GM19328 (cell line): ENCODE data around the gene MYL12B.

Experiments
- ATAC-seq: cut with Tn5 transposase; IDR thresholded peaks from one replicate; pipeline ENCODE4 v1.9.1; 2021; ENCODE audit warnings: mild to moderate bottlenecking, moderate library complexity; ENCODE audit not compliant: unreplicated experiment

The MYL12B gene

DNA sequence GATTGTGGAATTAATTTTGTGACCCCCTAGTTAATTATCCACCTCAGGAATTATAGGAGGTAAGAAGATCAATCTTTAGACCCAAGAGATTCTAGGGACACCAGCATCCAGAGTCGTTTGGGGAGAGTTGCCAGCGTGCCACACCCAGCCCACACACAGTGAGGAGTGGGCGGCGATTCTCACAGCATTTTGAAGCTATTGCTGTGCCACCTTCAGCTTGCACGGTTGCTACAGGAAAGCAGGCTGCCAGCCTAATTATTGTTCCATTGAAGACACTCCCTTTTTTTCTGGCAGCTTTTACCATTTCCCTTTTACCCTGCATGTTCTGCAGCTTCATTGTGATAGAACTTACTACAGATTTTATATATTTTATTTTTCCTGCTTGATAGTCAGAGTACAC, 27.5 kb upstream of the MYL12B start:
- ATAC-seq, result no peak

DNA sequence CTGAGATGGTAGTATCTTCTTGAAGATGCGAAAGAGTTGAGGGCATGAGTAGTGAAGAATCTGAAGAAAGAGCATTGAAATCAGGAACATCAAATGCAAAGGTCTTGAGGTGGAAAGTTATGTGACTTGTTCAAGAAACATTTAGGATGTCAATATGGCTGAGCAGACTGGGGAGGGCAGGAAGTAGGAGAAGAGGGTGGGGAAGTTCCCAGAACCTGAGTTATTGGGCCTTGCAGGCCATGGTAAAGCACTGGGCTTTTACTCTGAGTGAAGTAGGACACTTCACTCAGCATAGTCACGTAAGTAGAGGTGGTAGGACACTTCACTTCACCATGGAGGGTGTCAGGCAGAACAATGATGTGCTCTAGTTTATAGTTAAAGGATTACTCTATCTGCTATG, 26.1 kb upstream of the MYL12B start:
- no peak for ATAC-seq

- ATAC-seq, result no peak
Observed at GRCh38 chr18:3236470-3236869, 25.5 kb upstream of the MYL12B start.

GRCh38 chr18:3238742-3239141, 23.2 kb upstream of the MYL12B start:
- ATAC-seq, result no peak

- ATAC-seq, result no peak
Observed at GRCh38 chr18:3245185-3245564, 16.8 kb upstream of the MYL12B start.

- peak; percentile 39 for ATAC-seq
Observed at GRCh38 chr18:3245853-3246634, 15.9 kb upstream of the MYL12B start.

DNA sequence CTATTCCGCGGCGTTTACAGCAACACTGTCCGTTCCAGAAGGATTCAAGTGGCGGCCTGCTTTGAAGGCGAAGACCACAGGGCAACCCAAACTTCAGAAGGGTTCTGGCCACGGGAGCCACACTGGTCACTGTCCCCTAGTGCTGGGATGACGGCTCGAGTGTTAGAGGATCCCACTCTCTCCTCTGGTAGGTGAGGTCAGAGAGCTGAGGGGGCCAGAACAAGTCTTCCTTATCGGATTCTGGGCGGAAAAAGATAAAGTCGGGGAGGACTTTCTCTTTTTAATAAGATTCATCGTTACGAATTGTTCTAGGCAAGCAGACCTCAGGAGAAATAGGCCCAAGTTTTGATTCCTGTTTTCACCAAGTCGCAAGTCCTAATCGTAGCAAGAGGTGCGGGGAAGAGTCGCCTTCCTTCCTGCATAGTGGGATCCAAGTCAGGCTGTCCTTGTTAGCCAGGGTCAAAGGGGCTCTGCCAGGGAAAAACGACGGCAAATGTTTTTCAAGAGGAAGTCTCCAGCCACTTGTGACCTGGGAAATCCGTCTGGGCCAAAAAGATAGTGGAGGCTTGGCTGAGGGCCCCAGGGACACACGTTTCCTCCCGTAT, 15.2 kb upstream of the MYL12B start:
- ATAC-seq, result no peak

DNA sequence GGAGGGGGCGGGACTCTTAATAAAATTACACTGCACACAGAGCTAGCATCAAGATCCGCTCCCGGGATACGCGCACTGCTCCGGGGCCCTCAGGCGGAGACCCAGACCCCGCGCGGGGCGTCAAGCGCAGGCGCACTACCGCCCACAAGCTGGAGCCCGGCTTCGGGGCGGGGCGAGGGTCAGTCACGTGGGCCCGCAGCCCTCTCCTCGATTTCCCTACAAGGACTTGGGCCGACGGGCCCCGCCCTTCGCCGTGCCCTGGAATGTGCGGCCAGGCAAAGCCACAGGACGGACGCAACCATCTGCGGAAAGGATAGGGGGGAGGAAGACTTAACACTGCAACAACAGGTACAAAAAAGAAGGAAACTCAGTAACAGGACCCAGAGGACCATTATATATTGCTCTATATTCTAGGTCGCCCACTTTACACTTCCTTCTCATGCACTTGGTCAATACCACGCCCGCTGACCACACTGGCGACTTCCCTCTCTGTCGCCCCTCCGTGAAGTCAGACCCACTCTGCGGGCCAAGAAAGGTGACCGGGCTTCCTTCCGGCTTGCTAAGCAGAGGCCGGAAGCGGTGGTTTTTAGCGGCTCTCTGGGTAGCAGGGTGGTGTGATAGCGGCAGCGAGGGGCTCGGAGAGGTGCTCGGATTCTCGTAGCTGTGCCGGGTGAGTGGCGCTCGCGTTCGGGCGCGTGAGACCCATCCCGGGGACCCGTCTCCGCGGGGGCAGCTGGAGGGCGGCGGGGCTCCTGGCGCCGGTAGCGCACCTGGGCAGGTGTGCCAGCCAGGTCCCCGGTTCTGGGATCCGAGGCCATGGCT, 14.5 kb upstream of the MYL12B start, which contains the start of gene MYL12A:
Gene MYL12A, plus strand, starts transcription at position 562 of the 822 bp plus-strand sequence. CDS start 5,447 bp downstream, outside the sequence.
- ATAC-seq, result peak; percentile 82

- ATAC-seq, result no peak
Observed at GRCh38 chr18:3248062-3248657, 13.8 kb upstream of the MYL12B start.

- ATAC-seq, result no peak
Observed at GRCh38 chr18:3248658-3249359, 13.1 kb upstream of the MYL12B start.

GRCh38 chr18:3250237-3251107, 11.5 kb upstream of the MYL12B start:
- no peak for ATAC-seq

GRCh38 chr18:3251249-3251962, 10.5 kb upstream of the MYL12B start:
- ATAC-seq, result no peak

DNA sequence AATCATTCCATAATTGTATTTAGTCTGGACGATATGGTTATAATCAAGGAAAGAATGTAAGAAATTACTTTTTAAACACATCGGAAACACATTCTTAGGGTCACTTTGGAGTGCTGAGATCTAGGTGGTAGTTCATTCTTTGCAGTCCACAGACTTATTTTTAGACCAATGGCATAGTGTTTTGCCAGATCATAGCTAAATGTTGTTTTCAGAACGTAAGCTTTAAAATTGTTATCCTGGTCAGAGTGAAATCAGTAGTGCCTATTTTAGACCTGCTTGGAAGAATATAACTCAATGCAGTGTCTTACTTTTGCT, 10.0 kb upstream of the MYL12B start:
- no peak for ATAC-seq

DNA sequence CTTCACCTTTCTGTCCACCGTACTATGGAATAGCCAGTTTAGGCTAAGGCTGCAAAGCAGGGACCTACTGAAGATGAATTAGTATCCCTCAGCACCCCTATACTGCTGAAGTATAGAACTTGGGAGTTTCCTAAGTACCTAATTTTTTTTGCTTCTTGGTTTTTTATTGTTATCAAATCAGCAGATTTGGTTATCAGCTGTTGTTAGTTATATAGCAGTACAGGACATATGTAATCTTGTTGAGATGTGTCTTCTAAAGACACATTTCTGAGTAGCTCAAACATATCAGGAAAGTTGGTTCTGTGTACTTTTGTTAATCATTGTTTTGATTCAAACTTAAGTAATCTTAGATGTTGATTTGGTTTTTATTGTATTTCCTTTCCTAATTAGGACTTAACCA, 9.1 kb upstream of the MYL12B start:
- ATAC-seq, result no peak

DNA sequence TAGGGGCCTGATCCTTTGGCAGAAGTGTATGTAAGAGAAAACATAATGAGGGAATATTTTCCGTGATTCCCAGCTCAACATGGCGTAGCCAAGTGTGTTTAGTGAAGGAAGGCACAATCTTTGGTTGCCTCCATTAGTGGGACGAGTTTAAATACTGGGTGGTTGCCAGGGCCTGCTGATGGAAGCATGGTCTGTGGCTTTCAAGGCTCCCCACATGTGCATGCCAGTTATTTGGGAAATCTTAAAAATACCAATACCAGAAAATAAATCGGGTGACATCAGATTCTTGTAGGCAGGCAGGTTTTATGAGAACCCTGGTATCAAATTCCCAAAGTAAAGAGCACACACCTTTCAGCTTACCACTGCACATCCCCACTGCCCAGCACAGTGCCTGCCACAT, 7.2 kb upstream of the MYL12B start:
- no peak for ATAC-seq

DNA sequence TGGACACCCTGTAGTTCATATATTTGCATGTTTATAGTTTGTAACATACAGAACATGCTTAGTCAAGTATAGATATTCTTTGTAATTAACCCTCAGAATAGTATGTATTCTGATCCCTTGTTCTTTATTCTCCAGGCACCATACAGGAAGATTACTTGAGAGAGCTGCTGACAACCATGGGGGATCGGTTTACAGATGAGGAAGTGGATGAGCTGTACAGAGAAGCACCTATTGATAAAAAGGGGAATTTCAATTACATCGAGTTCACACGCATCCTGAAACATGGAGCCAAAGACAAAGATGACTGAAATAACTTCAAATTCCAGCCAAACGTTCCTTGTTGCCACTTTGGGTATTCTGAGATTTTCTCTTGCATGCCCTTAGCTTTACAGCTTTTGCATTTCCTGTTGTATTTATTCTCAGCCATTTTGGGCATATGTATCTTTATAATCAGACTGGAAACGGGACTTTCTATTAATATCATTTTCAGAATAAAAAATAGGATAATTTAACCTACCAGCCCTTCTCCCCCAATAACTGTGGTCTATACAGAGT, 6.2 kb upstream of the MYL12B start:
- no peak for ATAC-seq

DNA sequence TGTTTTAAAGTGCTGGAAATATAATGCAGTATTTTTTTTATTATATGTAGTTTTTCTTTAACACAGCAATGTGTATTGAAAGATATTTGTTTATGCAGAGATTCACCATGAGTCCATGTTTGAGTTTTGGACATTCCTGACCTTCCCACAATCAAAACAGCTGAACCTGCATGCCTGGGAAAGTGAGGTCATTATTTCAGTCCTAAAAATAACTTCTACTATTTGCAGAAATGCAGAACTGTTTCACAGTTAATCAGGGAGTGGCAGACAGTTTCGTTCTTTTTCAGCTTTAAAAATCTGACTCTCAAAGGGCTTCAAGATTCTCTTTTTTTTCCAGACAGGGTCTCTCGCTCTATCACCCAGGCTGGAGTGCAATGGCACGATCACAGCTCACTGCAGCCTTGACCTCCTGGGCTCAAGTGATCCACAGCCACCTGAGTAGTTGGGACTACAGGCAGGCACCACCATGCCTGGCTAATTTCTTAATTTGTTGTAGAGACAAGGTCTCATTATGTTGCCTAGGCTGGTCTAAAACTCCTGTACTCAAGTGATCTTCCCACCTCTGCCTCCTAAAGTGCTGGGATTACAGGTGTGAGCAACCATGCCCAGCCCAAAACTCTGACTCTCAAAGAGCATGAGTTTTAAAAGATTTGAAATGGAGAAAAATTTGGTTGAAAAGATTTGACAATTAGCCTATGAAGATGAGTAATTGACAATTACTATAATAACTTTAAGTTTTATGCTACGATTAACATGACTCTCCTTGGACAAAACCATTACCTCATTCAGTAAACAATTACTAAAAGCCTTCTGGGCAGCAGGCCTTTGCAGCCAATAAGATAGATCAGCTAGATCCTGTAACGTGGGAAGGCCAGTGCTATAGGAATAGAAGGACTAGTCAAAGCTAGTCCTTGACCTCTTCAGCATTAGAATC, 5.0 kb upstream of the MYL12B start:
- no peak for ATAC-seq

GRCh38 chr18:3257627-3258120, 4.3 kb upstream of the MYL12B start:
- no peak for ATAC-seq
